ENCODE data around the gene ATXN8OS. TPM values are rescaled to one million over a fixed set of nuclear protein-coding genes. Genes with fewer than 3 reads are reported as not detected.

ATXN8OS gene
- polyA plus RNA-seq, 3 donors: not detected

DNA sequence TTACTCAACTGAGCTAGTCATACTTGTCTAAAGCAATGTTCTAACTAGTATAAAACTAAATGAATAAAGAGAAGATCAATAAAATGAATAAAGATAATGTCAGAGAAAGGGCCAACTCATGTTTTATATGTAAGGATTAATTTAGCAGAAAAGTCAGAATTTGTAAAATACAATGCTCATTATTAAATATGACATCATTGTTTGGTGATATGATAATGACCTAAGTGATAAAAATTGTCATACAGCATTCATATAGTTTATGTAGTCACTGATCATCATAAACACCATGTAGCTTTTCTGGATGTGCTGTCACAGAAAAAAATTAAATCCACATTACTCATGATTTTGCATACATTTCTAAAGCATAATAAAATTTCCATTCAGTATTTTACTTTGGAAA lies 3.1 kb upstream of the ATXN8OS start:
- H3K4me1 Mint-ChIP-seq: no peaks in the 10 kb centered on the region
- TF ChIP-seq CTCF (IDR thresholded peaks at IDR 0.05): no peak
- H3K27me3 Mint-ChIP-seq (ENCODE audit: low read depth in 3 of 3): peaks cover 3 to 19% (median 12%) of the 10 kb centered on the region in 3 donors
- intact Hi-C loops (cut with micrococcal nuclease): no loop called here
- no peak overlapping the region for H2AFZ ChIP-seq (ENCODE audit: insufficient read depth, low read depth, low read length, poor library complexity, severe bottlenecking)
- no peaks in the 10 kb centered on the region for H3K36me3 ChIP-seq (replicated peaks in 1 of 2; ENCODE audit: control insufficient read depth in 1 of 2, insufficient read depth in 2 of 2, low read length in 2 of 2)
- no peak for DNase-seq
- no peak overlapping the region for H3K4me3 ChIP-seq (replicated peaks in 1 of 3; ENCODE audit: low read depth in 2 of 3, low read length in 3 of 3)
- no peaks in the 10 kb centered on the region for H3K36me3 Mint-ChIP-seq
- no peak overlapping the region for H3K9ac ChIP-seq (ENCODE audit: insufficient read depth, low read length, poor library complexity, severe bottlenecking)
- H3K4me2 ChIP-seq (replicated peaks; ENCODE audit: extremely low read depth, low read length, poor library complexity, severe bottlenecking): no peak overlapping the region
- no peaks in the 10 kb centered on the region for H4K20me1 ChIP-seq (ENCODE audit: insufficient read depth, low read length)
- H3K27me3 ChIP-seq (ENCODE audit: control insufficient read depth in 2 of 2, insufficient read depth in 2 of 2, low read length in 2 of 2): peaks cover 0 to 7% of the 10 kb centered on the region in 2 donors
- H3K27ac Mint-ChIP-seq: no peak overlapping the region
- peaks cover 0 to 2% (median 2%) of the 10 kb centered on the region in 7 donors for H3K9me3 Mint-ChIP-seq
- no peak overlapping the region for H3K27ac ChIP-seq (ENCODE audit: low read depth in 1 of 2, low read length in 2 of 2)
- H3K79me2 ChIP-seq (ENCODE audit: insufficient read depth, low read length): no peaks in the 10 kb centered on the region
- no peak overlapping the region for H3K4me3 Mint-ChIP-seq
- H3K9me3 ChIP-seq (replicated peaks in 1 of 2; ENCODE audit: control insufficient read depth in 1 of 2, insufficient read depth in 1 of 2, low read length in 2 of 2): no peaks in the 10 kb centered on the region
- H3K4me1 ChIP-seq (ENCODE audit: control insufficient read depth in 1 of 2, insufficient read depth in 2 of 2, low read length in 2 of 2): no peaks in the 10 kb centered on the region

DNA sequence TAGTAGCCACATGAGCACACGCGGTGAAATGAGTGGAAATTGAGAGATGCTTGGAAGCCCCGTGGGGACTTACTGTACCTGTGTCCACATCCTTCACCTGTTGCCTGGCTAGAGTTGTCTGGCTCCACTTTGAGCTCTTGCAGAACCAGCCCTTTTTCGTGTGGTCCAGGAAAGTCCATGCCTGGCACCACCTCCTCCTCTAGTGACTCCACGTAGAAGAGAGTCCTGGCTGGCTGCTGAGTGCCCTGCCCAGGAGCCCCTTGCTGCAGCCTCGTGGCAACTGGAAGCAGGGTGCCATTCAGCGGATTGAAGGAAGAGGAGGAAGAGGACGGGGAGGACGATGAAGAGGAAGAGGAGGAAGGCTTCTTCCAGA lies 515 bp upstream of the ATXN8OS start:
- no peak overlapping the region for H3K27ac Mint-ChIP-seq
- Histone ChIP-seq H4K20me1 (ENCODE audit: insufficient read depth, low read length) (no peaks in the 10 kb centered on the region), H3K9me3 (replicated peaks in 1 of 2; ENCODE audit: control insufficient read depth in 1 of 2, insufficient read depth in 1 of 2, low read length in 2 of 2) (no peaks in the 10 kb centered on the region), H3K4me3 (replicated peaks in 1 of 3; ENCODE audit: low read depth in 2 of 3, low read length in 3 of 3) (no peak overlapping the region), H2AFZ (ENCODE audit: insufficient read depth, low read depth, low read length, poor library complexity, severe bottlenecking) (no peak overlapping the region), H3K9ac (ENCODE audit: insufficient read depth, low read length, poor library complexity, severe bottlenecking) (no peak overlapping the region), H3K27me3 (ENCODE audit: control insufficient read depth in 2 of 2, insufficient read depth in 2 of 2, low read length in 2 of 2) (peaks cover 0 to 7% of the 10 kb centered on the region in 2 donors), H3K4me1 (ENCODE audit: control insufficient read depth in 1 of 2, insufficient read depth in 2 of 2, low read length in 2 of 2) (no peaks in the 10 kb centered on the region), H3K79me2 (ENCODE audit: insufficient read depth, low read length) (no peaks in the 10 kb centered on the region), H3K36me3 (replicated peaks in 1 of 2; ENCODE audit: control insufficient read depth in 1 of 2, insufficient read depth in 2 of 2, low read length in 2 of 2) (no peaks in the 10 kb centered on the region), H3K27ac (ENCODE audit: low read depth in 1 of 2, low read length in 2 of 2) (no peak overlapping the region), H3K4me2 (replicated peaks; ENCODE audit: extremely low read depth, low read length, poor library complexity, severe bottlenecking) (no peak overlapping the region)
- H3K9me3 Mint-ChIP-seq: peaks cover 1 to 5% (median 2%) of the 10 kb centered on the region in 7 donors
- TF ChIP-seq CTCF (IDR thresholded peaks at IDR 0.05): no peak
- H3K4me1 Mint-ChIP-seq: no peaks in the 10 kb centered on the region
- H3K27me3 Mint-ChIP-seq (ENCODE audit: low read depth in 3 of 3): peaks cover 4 to 20% (median 12%) of the 10 kb centered on the region in 3 donors
- intact Hi-C loops (cut with micrococcal nuclease): no loop called here
- DNase-seq: no peak
- 31% methylated on average over 4 of the region's 9 CpGs for WGBS (ENCODE audit: insufficient coverage)
- no peak overlapping the region for H3K4me3 Mint-ChIP-seq
- H3K36me3 Mint-ChIP-seq: no peaks in the 10 kb centered on the region
